Inferior parietal cortex (tissue), 1 donor: Measurements from ENCODE around the gene RFNG.

Experiments
- DNase-seq: peaks from one replicate; pipeline ENCODE4 v3.0.0-alpha.2; 2016; ENCODE audit errors: extremely low spot score

Gene RFNG

DNA sequence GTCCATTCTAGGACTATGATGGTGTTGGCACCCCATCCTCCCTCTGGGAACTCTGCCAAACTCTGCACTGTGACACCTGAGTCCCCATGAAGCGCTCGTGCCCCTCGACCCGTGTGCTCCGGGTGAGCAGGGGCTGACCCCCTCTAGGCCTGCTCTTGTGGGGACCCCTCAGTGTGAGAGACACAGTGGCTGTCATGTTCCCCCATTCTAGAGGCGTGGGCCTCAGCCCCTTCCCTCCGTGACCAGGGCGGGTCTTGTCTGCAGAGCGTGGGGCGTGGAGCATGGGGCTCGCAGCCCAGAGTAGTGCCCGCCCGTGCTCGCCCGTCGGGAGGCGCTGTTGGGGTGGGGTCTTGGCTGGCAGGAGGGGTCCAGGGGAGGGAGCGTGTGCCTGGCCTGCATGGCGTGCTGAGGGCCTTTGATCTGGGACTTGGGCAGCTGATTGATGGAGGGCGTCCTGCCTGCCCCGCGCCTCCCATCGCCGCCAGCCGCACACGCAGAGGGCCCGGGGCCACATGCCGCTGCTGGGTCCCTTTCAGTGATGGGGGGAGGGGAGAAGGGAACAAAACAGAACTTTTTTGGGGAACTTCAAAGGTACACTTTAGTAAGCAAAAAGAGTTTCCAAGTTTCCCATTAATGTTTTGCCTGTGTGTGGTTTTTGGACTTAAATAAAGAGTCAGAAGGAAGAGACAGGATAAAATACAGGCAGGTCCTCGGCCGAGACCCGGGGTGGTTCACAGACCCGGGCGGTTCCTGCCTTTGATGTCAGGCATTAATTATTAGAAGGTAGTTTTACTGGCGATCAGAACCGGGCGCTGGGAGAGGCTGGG, 51.4 kb downstream of the RFNG start:
- no peak for DNase-seq

DNA sequence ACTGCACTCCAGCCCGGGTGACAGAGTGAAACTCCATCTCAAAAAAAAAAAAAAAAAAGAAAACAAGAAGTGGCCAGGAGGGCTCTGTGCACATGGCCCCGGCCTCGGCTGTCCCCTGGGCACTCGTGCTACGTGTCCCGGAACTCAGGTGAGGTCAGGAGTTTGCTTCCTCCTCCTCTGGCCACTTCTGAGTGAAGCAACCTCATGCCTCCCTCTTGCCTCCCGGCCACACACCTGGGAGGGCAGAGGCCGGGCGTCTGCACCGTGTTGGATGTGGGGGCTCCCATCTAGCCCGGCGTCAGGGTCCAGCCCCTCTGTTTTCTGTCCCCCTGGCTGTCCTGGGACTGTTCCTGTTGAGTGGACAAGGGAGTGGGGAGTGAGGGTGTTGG, 52.0 kb downstream of the RFNG start:
- no peak for DNase-seq

DNA sequence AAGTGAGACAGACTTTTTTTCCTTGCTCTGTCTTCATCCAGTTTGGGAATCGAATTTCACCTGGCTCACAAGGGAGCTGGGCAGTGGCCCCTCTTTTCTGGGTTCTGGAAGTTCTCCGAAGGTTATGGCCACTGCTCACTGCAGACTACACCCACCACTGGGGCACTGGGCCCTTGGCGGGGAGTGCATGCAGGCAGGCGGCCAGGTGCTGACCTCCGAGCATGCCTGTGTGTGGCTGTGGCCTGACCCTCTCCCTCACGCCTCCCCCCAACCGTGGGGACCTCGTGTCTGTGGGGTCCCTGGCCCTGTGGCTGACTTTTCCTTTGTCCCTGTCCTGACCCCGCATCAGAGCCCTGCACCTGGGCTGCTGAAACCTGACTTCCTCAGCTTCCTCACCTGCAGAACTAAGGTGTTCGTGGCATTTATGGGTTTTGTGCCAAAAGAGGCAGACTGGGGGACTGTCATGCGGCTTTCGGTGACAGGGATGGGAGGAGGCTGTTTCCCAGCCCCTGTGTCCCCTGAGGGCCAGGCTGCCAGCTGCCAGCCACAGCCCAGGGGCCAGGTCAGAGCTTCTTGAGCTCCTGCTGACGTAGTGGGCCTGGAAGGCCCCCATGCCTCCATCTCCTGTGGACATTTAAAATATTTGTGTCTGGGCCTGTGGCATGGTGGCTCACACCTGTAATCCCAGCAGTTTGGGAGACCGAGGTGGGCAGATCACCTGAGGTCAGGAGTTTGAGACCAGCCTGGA, 52.7 kb downstream of the RFNG start:
- no peak for DNase-seq

DNA sequence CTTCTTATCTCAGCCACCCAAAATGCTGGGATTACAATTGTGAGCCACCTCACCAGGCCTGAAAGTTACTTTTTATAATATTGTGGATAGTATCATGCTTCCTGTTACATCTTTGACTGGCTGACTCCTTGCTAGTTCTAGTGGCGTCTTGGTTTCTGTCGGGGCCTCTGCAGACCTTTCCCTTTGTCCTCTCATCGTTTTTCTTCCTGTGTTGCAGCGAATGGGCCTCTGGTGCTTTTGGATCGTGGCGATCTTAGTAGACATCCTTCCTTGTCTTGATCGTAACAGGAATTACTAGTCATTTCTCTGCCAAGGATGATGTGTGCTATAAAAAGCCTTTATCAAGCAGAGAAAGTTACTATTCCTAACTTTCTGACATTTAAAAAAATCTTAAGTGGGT, 53.4 kb downstream of the RFNG start:
- no peak for DNase-seq
